Stimulated activated CD8-positive, alpha-beta memory T cell treated with anti-CD3 and anti-CD28 coated beads, Interleukin-12 subunit alpha, Interleukin-12 subunit beta, amount 100 ng/mL, for 1 hour (primary cell): ENCODE results near the gene LAMA5.

Source experiments
- DNase-seq: peaks from one replicate; pipeline ENCODE4 v3.0.0-alpha.2; 2020; ENCODE audit warnings: low read depth

Gene LAMA5

GRCh38 chr20:62349556-62350097 is 17.5 kb downstream of the LAMA5 start:
- no peak for DNase-seq

- DNase-seq: no peak
Measured at GRCh38 chr20:62348604-62349003, 18.5 kb downstream of the LAMA5 start.

GRCh38 chr20:62347445-62347844 is 19.7 kb downstream of the LAMA5 start:
- DNase-seq: no peak

GRCh38 chr20:62347151-62347404 is 20.0 kb downstream of the LAMA5 start:
- DNase-seq: no peak

- no peak for DNase-seq
Measured at GRCh38 chr20:62346398-62347150, 20.5 kb downstream of the LAMA5 start.

GRCh38 chr20:62345681-62346370 is 21.3 kb downstream of the LAMA5 start:
- no peak for DNase-seq

GRCh38 chr20:62344782-62345181 is 22.3 kb downstream of the LAMA5 start:
- DNase-seq: no peak

DNA sequence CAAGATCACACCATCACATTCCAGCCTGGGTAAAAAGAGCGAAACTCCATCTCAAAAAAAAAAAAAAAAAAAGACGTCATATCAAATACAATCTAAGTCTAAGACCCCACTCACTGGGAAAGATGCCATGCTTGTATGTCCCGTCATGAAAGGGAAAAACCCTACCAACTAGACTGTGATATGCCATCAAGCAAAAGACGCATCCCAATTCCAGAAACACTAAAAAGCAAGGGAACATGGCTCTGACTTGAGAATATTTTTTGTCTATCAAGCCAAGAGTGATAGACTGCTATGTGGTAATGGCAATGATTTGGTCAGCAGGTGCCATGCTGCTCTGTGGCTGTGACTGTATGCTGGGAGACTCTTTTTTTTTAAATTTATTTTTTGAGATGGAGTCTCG is 23.0 kb downstream of the LAMA5 start:
- DNase-seq: no peak

DNA sequence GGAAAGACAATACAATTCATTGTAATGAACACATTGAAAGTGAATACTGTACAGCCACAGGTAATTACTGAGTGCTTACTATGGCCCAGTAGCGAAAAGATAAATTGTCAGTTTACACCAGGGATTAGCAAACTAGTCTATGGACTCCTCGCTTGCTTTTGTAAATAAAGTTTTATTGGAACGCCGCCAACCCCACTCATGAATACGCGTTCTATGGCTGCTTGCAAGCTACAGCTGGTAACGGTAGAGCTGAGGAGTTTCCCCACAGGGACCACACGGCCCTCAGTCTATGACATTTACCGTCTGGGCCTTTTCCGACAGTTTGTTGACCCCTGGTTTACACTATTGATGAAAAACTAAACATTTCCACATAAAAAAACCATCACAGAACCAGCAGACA is 24.2 kb downstream of the LAMA5 start:
- no peak for DNase-seq

DNA sequence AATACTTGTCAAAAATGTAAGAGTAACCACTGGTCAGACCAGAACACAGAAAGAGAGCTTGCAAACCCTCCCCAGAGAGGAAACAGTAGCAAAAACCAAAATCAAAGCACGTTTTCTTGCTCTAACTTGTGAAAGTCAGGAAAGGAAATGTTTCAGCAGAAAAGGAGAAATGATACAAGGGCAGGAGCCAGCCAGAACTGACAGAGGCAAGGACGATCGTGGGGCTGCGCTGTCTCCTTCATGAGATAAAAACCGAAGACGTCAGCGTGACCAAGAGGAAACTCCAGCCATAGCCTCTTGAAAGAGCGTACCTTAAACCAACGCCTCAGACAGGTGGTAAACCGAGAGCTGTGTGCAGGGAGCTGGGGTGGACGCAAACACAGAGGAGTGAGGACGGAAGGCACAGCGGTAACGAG is 27.5 kb downstream of the LAMA5 start:
- no peak for DNase-seq

DNA sequence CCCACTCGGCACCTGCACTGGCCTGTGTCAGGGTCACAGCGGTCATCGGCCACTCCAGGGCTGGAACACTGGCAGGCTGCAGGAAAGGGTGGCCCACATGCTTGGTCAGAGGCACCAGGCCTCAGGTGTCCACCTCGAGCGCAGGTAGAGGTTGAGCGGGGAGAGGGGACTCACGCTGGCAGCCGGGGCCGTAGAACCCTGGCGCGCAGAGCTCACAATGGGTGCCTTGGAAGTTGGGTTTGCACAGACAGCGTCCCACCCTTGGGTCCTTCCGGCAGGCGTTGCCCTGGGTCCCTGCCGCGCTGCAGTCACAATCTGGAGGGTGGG is 28.9 kb downstream of the LAMA5 start:
- DNase-seq: no peak

DNA sequence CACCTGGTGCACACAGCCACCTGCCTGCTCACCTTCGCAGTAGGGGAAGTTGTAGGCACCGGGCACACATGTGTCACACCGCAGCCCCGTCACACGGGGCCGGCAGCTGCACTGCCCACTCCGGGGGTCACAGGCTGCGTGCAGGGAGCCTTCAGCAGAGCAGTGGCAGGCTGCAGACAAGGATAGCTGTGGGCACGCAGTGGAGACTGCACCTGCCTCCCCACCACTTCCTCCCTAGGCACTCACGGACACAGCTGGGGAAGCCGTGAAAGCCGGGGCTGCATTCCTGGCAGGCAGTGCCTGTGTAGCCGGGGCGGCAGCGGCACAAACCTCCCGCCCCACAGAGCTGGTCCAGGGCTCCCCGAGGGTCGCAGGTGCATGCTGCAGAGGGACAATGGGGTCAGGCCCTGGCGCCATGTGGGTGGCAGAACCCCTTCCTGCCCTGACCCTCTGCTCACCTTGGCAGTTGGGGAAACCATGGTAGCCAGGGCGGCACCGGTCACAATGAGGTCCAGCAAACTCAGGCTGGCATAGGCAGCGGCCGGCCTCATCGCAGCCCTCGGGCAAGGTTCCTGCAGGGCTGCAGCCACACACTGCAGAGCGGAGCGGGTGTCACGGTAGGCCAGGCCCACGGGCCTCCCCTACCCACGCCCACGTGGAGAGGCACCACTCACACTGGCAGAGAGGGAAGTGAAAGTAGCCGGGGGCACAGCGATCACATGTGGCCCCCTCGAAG is 29.4 kb downstream of the LAMA5 start:
- DNase-seq: no peak

GRCh38 chr20:62336775-62337557 is 30.1 kb downstream of the LAMA5 start:
- DNase-seq: no peak

DNA sequence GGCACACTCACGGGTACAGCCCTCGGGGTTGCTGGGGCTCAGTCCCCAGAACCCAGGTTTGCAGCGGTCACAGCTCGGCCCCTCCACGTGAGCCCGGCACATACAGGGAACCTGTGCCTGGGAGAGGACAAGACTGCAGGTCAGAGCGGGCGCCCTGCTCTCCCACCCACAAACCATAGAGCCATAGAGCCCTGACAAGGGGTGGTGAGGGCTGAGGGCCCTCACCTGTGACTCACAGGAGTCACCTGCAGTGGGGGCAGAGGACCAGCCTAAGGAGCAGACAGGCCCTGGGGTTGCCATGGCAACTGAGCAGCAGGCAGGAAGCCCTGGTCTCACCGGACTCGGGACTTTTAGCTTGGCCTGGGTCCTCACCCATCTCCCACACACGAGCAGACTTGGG is 30.8 kb downstream of the LAMA5 start:
- no peak for DNase-seq

GRCh38 chr20:62335532-62335931 is 31.6 kb downstream of the LAMA5 start:
- no peak for DNase-seq

DNA sequence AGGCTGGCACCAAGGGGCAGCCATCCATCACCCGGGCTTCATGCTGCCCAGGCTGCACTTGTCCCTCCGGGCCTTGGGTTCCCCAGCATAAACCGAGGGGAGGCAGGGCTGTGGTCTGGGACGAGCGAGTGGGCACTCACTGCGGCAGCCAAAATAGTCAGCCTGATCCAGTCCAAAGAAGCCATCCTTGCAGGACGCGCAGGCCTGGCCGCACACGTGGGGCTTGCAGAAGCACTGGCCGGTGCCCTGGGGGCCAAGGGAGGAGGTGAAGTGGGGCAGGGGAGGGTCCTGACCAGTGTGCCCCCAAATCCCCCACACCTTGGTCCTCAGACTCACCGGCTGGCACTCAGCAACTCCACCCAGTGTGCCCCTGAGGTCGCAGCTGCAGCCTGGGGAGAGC is 32.2 kb downstream of the LAMA5 start:
- DNase-seq: no peak

- DNase-seq: no peak
Measured at GRCh38 chr20:62333820-62334595, 33.1 kb downstream of the LAMA5 start.

DNA sequence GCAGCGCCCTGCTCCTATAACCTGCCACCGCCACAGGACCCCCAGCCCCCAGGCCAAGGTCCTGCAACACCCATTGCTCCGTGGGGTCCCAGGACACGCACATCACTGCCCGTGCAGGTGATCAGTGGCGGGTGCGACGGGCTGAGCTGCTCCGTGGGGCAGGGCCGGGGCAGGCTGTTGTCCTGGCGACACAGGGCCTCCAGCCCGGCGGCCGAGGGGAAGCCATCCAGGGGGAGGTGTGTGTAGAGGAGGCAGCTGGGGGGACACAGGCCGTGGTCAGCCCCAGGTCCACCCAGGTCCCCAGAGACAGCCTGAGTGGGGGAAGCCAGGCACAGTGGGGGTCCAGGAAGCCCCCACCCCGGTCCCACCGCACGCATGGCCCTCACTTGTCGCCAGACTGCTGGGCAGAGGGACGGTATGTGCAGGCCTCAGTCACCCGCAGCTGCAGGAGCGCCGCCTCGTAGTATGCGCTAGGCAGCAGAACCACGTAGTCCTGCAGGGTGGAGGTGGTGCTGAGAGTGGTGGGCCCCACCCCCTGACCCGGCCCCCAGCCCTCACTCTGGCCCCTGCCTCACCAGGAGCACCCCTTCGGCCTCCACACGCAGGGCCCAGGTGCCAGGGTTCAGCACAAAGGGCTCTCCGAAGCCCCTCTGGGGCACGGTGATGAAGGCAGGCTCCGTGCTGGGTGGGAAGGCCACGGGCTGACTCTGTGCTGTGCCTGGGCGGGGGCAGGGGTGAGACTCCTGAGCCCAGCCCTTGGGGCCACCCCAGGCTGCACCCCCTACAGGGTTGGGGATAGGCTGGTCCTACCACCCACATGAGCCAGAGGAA is 33.9 kb downstream of the LAMA5 start:
- DNase-seq: no peak

- no peak for DNase-seq
Measured at GRCh38 chr20:62332421-62332820, 34.7 kb downstream of the LAMA5 start.

DNA sequence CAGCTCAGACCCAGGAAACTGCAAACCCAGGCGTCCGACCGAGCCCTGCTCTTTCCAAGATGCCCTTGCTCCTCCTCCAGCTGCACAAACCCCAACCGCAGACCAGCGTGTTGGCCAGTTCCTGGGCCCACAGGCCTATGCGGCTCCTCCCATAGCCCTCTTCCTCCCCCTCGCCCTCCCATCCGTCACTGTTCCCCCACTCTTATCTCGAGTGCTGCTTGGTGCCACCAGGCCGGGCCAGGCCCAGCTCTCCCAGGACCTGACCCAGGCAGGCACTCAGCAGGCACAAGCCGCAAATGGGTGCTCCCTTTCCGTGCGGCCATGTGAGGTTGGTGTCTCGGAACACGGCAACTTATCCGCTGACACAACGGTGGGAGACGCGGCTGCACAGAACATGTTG is 35.8 kb downstream of the LAMA5 start:
- no peak for DNase-seq
